GM21390 (cell line): ENCODE data around the gene WNT7B.

Source experiments
- ATAC-seq: cut with Tn5 transposase; IDR thresholded peaks from one replicate; pipeline ENCODE4 v1.9.1; 2021; ENCODE audit not compliant: unreplicated experiment

WNT7B gene

GRCh38 chr22:45974498-45974897, 2.5 kb downstream of the WNT7B start:
- no peak for ATAC-seq

- no peak for ATAC-seq
These were observed 4.1 kb downstream of the WNT7B start for GRCh38 chr22:45972889-45973253.

GRCh38 chr22:45972091-45972888, 4.7 kb downstream of the WNT7B start:
- ATAC-seq, result no peak

GRCh38 chr22:45971408-45972028, 5.4 kb downstream of the WNT7B start:
- ATAC-seq, result no peak

GRCh38 chr22:45970705-45971407, 6.1 kb downstream of the WNT7B start:
- ATAC-seq, result no peak

GRCh38 chr22:45969801-45970470, 7.0 kb downstream of the WNT7B start:
- ATAC-seq, result no peak

GRCh38 chr22:45969414-45969799, 7.6 kb downstream of the WNT7B start:
- no peak for ATAC-seq

- no peak for ATAC-seq
These were observed 8.1 kb downstream of the WNT7B start for GRCh38 chr22:45968751-45969413.

GRCh38 chr22:45968003-45968650, 8.8 kb downstream of the WNT7B start:
- ATAC-seq, result no peak

- no peak for ATAC-seq
These were observed 10.0 kb downstream of the WNT7B start for GRCh38 chr22:45966895-45967365.

GRCh38 chr22:45966320-45966894, 10.6 kb downstream of the WNT7B start:
- no peak for ATAC-seq

- no peak for ATAC-seq
These were observed 11.4 kb downstream of the WNT7B start for GRCh38 chr22:45965563-45965962.

GRCh38 chr22:45964926-45965527, 11.9 kb downstream of the WNT7B start:
- no peak for ATAC-seq

GRCh38 chr22:45964372-45964771, 12.6 kb downstream of the WNT7B start:
- ATAC-seq, result no peak

GRCh38 chr22:45963821-45964220, 13.1 kb downstream of the WNT7B start:
- no peak for ATAC-seq

- no peak for ATAC-seq
These were observed 14.1 kb downstream of the WNT7B start for GRCh38 chr22:45962756-45963324.

GRCh38 chr22:45962434-45962718, 14.6 kb downstream of the WNT7B start:
- ATAC-seq, result no peak

GRCh38 chr22:45961679-45962433, 15.1 kb downstream of the WNT7B start:
- no peak for ATAC-seq
